ENCODE data around the gene SENP8. TPM values are rescaled to one million over a fixed set of nuclear protein-coding genes. Genes with fewer than 3 reads are reported as not detected.
A peak's percentile ranks its signal among the peaks of the same experiment; 100 is the strongest.

SENP8 gene
- total and polyA plus RNA-seq, 2 of the 13 experiments (the other 11 are each of a cell fraction or from before 2014, with no cell fraction given): 2.7 to 3.0 TPM

DNA sequence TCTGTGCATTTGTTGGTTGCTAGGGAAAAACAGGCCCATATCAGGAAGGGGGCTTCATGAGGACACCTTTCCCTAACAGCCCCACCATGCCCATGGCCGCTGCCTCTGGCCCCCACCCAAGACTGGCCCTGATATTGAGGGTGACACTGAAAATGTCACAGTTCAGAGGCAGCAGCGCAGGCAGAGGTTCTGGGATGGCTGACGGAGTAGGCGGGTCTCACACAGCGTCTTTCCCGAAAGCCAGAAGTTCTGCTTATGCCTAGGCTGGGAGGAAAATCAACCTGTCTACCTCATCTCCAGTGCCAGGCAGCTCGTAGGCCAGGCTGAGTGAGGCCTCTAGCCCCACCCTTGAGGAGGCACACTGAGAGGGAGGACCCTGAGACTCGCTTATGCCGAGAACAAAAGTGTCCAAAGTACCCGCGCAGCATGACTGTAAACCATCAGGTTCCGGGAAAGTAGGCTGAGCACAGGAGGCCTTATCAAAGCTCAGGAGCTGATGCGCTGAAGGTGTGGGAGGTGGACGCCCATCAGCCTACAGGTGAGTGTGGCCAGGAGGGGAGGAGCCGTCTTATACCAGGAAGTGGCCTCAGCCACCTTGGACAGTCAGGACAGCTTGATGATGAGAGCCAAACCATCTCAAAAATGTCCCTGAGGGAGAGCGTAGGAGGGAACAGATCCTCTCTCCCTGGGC is 51.9 kb downstream of the SENP8 start:
- Histone ChIP-seq H2AFZ (ENCODE audit: low read length) (no peak overlapping the region), H3K27me3 (ENCODE audit: control insufficient read depth in 1 of 2, insufficient read depth in 2 of 2, low read length in 2 of 2) (peaks cover 6 to 43% of the 10 kb centered on the region in 2 experiments; a peak in 3 of 5 replicates), H3K27ac (ENCODE audit: extremely low read length, insufficient read depth, low read length) (no peak overlapping the region), H3K4me1 (ENCODE audit: insufficient read depth, low read length) (peaks cover 26% of the 10 kb centered on the region), H4K20me1 (ENCODE audit: insufficient read depth, low read length) (no peaks in the 10 kb centered on the region), H3K4me2 (ENCODE audit: low read depth, low read length) (peak overlapping the region; percentile 21), H3K79me2 (ENCODE audit: insufficient read depth, low read length) (no peaks in the 10 kb centered on the region), H3K9me3 (ENCODE audit: low read length) (no peaks in the 10 kb centered on the region), H3K4me3 (replicated peaks in 1 of 3; ENCODE audit: insufficient read depth in 1 of 3, low read depth in 2 of 3, low read length in 3 of 3) (no peak overlapping the region), H3K36me3 (replicated peaks in 1 of 2; ENCODE audit: control insufficient read depth in 1 of 2, insufficient read depth in 2 of 2, low read length in 2 of 2) (no peaks in the 10 kb centered on the region), H3K9ac (ENCODE audit: insufficient read depth, low read depth, low read length) (no peak overlapping the region)
- DNase-seq (ENCODE audit: low spot score) (no peak), FAIRE-seq (no peak), ATAC-seq (no peak)
- in situ Hi-C loops (cut with HindIII; ENCODE audit: extremely low pct_ligation_motif_present, low pct_unique_long_range_greater_than_20kb): no loop called here
- no peak for TF ChIP-seq DRAP1 (CRISPR knock-in tag; IDR thresholded peaks at IDR 0.05)
- no peak for TF ChIP-seq JUN (CRISPR knock-in tag; IDR thresholded peaks at IDR 0.05)
- TF ChIP-seq, protein P1, sequence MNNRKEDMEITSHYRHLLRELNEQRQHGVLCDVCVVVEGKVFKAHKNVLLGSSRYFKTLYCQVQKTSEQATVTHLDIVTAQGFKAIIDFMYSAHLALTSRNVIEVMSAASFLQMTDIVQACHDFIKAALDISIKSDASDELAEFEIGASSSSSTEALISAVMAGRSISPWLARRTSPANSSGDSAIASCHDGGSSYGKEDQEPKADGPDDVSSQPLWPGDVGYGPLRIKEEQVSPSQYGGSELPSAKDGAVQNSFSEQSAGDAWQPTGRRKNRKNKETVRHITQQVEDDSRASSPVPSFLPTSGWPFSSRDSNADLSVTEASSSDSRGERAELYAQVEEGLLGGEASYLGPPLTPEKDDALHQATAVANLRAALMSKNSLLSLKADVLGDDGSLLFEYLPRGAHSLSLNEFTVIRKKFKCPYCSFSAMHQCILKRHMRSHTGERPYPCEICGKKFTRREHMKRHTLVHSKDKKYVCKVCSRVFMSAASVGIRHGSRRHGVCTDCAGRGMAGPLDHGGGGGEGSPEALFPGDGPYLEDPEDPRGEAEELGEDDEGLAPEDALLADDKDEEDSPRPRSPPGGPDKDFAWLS (CRISPR knock-in tag; IDR thresholded peaks at IDR 0.05; ENCODE audit: borderline replicate concordance): no peak
- TF ChIP-seq ZSCAN21 (CRISPR knock-in tag; IDR thresholded peaks at IDR 0.05; ENCODE audit: borderline replicate concordance): no peak
- no peak for TF ChIP-seq THAP7 (CRISPR knock-in tag; IDR thresholded peaks at IDR 0.05)
- TF ChIP-seq DNMT3B (CRISPR knock-in tag; conservative IDR thresholded peaks at IDR 0.05): no peak
- TF ChIP-seq RORA (CRISPR knock-in tag; IDR thresholded peaks at IDR 0.05): no peak
- TF ChIP-seq ZSCAN20 (CRISPR knock-in tag; IDR thresholded peaks at IDR 0.05; ENCODE audit: borderline replicate concordance): no peak
- TF ChIP-seq ARNT (IDR thresholded peaks at IDR 0.05): no peak
- TF ChIP-seq, protein P2, sequence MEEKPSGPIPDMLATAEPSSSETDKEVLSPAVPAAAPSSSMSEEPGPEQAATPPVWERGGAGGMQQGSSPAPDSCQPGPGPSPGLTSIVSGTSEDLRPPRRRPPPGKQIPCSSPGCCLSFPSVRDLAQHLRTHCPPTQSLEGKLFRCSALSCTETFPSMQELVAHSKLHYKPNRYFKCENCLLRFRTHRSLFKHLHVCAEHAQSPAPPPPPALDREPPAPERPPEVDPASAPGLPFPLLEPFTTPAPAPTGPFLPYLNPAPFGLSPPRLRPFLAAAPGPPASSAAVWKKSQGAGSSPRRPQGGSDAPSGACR (CRISPR knock-in tag; IDR thresholded peaks at IDR 0.05): no peak
- TF ChIP-seq, protein P3, sequence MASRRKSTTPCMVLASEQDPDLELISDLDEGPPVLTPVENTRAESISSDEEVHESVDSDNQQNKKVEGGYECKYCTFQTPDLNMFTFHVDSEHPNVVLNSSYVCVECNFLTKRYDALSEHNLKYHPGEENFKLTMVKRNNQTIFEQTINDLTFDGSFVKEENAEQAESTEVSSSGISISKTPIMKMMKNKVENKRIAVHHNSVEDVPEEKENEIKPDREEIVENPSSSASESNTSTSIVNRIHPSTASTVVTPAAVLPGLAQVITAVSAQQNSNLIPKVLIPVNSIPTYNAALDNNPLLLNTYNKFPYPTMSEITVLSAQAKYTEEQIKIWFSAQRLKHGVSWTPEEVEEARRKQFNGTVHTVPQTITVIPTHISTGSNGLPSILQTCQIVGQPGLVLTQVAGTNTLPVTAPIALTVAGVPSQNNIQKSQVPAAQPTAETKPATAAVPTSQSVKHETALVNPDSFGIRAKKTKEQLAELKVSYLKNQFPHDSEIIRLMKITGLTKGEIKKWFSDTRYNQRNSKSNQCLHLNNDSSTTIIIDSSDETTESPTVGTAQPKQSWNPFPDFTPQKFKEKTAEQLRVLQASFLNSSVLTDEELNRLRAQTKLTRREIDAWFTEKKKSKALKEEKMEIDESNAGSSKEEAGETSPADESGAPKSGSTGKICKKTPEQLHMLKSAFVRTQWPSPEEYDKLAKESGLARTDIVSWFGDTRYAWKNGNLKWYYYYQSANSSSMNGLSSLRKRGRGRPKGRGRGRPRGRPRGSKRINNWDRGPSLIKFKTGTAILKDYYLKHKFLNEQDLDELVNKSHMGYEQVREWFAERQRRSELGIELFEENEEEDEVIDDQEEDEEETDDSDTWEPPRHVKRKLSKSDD (CRISPR knock-in tag; IDR thresholded peaks at IDR 0.05; ENCODE audit: low read depth): no peak
- TF ChIP-seq ZNF790 (CRISPR knock-in tag; IDR thresholded peaks at IDR 0.05; ENCODE audit: borderline replicate concordance): no peak
- intact Hi-C loops (cut with micrococcal nuclease; ENCODE audit: unreplicated experiment): no loop called here
- ChIA-PET CTCF (ENCODE audit: low intra/inter-chr PET ratio, low total read pairs) (no interaction called here), POLR2A (no interaction called here)
- no TSS peak for BruUV-seq (replicated peaks)
- 63% methylated on average over 12 of the region's 16 CpGs for WGBS (ENCODE audit: low lambda C conversion rate)

All from HepG2 (cell line).